Stimulated activated naive B cell treated with anti-CD40 and anti-IgM and Interleukin-4, amounts not matched to agents 10 μg/mL and 1 μg/mL and 100 μg/mL, for 72 hours (primary cell): ENCODE results near the gene LPCAT3.

Experiments used
- ATAC-seq, 2 donors: fragments of 150-1000 bp; cut with Tn5 transposase; replicated peaks; 2 replicates each; pipeline ENCODE4 v1.10.0; 2021; ENCODE audit warnings: moderate library complexity in 1 of 2
- DNase-seq: peaks from one replicate; pipeline ENCODE4 v3.0.0; 2021
- H3K27ac Mint-ChIP-seq: one replicate; pipeline ENCODE4 v1.8.0; 2022; ENCODE audit warnings: mild to moderate bottlenecking, mixed read lengths
- H3K27me3 Mint-ChIP-seq, 2 donors: one replicate each; pipeline ENCODE4 v1.8.0; 2022; ENCODE audit warnings: mixed read lengths in 2 of 2
- H3K36me3 Mint-ChIP-seq, 2 donors: one replicate each; pipeline ENCODE4 v1.8.0; 2022; ENCODE audit warnings: mixed read lengths in 2 of 2, mild to moderate bottlenecking in 1 of 2
- H3K4me1 Mint-ChIP-seq, 2 donors: one replicate each; pipeline ENCODE4 v1.8.0; 2022; ENCODE audit warnings: mixed read lengths in 2 of 2, mild to moderate bottlenecking in 1 of 2
- H3K4me3 Mint-ChIP-seq, 2 donors: one replicate each; pipeline ENCODE4 v1.8.0; 2022; ENCODE audit warnings: mild to moderate bottlenecking in 2 of 2, mixed read lengths in 2 of 2, moderate library complexity in 1 of 2
- H3K9me3 Mint-ChIP-seq, 2 donors: one replicate each; pipeline ENCODE4 v1.8.0; 2022; ENCODE audit warnings: mixed read lengths in 2 of 2, mild to moderate bottlenecking in 1 of 2

The LPCAT3 gene

DNA sequence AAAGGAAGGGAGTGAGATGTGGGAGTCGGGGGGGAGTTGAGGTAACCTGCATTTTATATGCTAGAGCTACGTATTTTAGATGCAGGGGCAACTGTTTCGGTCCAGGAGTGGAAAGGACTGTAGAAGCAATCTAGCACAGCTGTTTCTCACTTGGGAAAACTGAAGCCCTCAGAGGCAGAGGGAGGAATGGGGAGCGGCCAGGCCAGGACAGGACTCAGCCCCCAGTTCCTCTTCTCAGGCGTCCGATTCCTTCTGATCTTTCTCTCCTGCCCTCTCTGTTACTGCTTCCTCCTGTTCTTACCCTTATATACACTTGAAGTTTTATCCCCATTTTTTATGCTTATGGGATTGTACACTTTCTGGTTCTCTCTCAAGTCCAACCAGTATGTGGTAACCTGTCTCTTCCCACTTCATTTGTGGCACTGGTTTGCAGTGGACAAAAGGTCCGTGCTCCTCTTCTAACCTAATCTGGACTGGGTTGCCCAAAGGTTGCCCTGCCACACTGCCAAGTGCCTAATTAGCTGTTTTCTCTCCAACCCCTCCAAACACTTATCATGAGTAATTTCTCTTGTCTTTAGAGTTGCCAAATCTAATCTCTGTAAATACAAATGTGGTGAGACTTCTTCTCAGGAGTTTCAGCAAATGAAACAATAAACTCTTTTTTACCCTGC, 16.2 kb downstream of the LPCAT3 start:
- ATAC-seq (no peak), DNase-seq (no peak)
- Mint-ChIP-seq H3K27me3 (no peaks in the 10 kb centered on the region), H3K4me3 (no peak overlapping the region), H3K36me3 (peaks cover 22 to 33% of the 10 kb centered on the region in 2 donors), H3K4me1 (peaks cover 12 to 22% of the 10 kb centered on the region in 2 donors), H3K9me3 (no peaks in the 10 kb centered on the region), H3K27ac (no peak overlapping the region)

DNA sequence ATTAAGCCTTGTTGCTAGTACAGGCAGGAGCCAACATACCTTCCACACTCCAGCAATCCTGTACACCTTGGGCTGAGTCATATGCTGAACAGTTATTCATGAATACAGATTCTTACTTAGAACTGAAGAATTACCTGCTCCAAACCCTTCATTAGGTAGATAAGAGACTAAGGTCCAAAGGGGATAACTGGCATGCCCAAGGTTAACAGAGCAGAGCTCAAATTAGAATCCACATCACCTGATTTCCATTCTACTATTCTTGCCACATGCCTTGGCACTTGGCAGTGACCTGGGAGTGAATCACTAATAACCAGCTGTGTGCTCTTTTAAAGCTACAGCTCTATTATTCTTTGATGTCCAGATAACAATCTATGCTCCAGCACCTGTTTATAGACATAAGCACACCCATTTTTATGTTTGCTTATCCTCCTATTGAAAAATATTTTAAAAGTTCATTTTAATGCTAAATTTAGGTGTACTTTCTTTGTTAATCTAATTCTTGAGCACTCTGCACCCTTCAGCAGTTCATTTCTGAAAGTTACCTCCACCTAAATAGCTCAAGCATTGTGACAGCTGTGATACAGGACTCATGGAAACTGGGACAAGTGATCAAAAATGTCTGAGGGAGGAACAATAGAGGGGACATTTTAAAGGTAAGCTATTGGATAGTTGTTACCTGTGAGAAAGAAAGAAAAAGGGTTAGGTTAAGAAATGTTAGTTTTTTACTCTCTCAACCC, 19.4 kb downstream of the LPCAT3 start:
- ATAC-seq, result no peak
- Mint-ChIP-seq H3K9me3 (no peaks in the 10 kb centered on the region), H3K4me1 (peaks cover 6 to 13% of the 10 kb centered on the region in 2 donors), H3K27ac (no peak overlapping the region), H3K36me3 (peaks cover 30 to 44% of the 10 kb centered on the region in 2 donors), H3K27me3 (no peaks in the 10 kb centered on the region), H3K4me3 (no peak overlapping the region)
- DNase-seq, result no peak

DNA sequence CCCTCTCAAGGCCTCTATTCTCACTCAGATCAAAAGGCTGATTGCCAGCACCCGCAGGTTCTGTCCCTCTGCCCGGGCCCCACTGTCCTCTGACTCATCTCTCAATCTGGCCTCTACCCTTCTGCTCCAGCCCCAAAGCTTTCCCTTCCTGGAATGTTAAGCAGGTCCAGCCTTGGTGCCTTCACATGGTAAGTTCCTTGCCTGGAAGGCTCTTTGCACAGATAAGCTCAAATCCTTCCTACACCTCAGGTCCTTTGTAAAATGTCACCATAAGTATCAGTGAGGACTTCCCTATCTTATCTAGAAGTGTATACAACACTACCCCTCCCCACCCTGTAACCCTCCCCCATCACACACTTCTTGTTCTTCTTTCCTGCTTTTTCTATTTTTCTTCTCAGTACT, 22.2 kb downstream of the LPCAT3 start:
- H3K4me1 Mint-ChIP-seq, result peaks cover 5 to 6% of the 10 kb centered on the region in 2 donors
- H3K36me3 Mint-ChIP-seq, result peaks cover 19 to 39% of the 10 kb centered on the region in 2 donors
- no peaks in the 10 kb centered on the region for H3K9me3 Mint-ChIP-seq
- DNase-seq, result no peak
- no peak for ATAC-seq
- no peaks in the 10 kb centered on the region for H3K27me3 Mint-ChIP-seq
- no peak overlapping the region for H3K4me3 Mint-ChIP-seq
- no peak overlapping the region for H3K27ac Mint-ChIP-seq

DNA sequence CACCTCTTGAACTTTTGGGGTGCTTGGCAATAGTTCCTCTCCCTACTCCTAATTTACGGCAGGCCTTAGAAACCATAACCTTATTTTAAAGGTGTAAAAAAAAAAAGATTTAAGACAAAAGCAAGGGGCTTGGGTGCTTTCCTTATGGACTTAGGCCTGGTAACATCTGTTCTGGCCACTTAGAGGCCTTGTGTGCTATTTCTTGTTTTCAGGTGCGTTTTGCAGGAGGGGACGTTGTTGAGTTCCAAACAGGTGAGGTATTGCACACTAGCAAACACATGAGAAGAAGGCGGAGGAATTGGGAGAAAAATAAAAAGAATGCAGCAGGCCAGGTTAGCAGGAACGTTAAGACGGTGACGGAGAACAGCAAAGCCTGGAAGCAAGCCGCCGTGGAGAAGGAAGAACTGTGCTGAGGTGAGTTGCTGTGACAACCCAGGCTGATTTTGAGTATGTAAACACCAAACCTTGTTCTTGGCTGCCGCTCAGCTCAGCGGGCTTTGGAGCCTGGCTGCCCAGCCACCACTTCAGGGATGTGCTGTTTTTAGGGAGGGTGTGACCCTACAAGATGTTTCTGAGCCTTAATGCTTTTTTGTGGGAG, 30.2 kb downstream of the LPCAT3 start:
- Mint-ChIP-seq H3K4me1 (no peaks in the 10 kb centered on the region), H3K27ac (no peak overlapping the region), H3K36me3 (peaks cover 22 to 28% of the 10 kb centered on the region in 2 donors), H3K27me3 (no peaks in the 10 kb centered on the region), H3K9me3 (no peaks in the 10 kb centered on the region), H3K4me3 (no peak overlapping the region)
- ATAC-seq, result no peak
- no peak for DNase-seq

DNA sequence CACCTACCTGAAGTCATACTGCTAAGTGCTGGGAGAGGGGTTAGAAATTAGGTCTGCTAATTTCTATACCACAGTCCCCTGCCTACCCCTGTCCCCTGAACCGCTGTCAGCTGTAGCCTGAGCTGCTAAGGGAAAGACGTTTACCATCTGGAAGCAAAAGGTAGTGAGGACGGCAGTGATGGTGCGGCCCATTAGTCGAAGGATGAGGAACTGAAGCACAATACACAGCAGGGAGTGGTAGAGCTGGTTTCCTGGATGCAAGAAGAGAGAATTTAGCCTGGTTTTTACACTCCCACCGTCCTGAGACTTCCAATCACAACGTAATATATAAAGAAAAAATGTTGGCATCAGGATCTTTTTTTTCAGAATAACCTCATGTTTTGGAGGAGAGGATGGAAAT, 35.7 kb downstream of the LPCAT3 start:
- no peak for ATAC-seq
- no peaks in the 10 kb centered on the region for H3K27me3 Mint-ChIP-seq
- no peaks in the 10 kb centered on the region for H3K9me3 Mint-ChIP-seq
- no peak for DNase-seq
- peaks cover 32 to 52% of the 10 kb centered on the region in 2 donors for H3K36me3 Mint-ChIP-seq
- H3K4me1 Mint-ChIP-seq, result peaks cover 3 to 4% of the 10 kb centered on the region in 2 donors
- H3K27ac Mint-ChIP-seq, result peak overlapping the region; percentile 66
- no peak overlapping the region for H3K4me3 Mint-ChIP-seq

DNA sequence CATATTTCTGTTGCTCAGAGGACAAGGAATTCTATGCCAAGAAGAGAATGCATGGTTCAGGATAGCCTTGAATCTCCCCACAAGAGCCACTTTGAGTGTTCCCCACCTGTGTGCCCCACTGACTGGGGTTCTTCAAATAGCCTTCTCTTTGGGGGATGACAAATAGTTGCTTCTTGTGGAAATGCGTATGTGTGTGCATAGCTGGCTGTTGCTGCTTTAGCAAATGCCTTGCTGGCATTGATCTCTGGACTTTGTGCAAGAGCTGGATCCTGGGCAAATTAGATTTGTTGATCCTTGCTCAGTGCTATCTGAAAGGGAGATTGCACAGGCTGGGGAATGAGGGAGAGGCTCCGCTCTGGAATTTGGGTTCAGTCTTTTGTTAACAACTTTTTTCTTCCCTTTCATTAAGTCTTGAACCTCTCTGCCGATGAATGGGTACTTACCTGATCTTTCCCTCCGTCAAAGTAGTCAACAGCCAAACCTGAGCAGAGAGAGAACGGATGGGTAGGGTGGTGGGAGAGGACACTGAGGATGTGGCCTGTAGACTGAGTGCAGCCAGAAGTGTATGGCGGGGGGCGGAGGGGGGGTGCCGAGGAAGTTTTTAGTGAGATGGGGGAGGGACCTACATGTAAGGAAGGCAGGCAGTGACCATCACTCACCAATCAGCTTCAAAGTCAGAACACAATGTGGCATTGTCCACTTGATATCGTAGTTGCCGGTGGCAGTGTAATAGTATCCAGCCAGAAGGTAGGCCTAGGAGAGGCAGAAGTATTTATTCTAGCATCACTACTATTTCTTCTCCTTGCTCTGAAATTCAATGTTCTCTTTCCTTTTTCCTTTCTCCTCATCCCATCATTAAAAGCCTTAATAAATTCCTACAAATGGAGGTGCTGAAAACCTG, 36.9 kb downstream of the LPCAT3 start:
- Mint-ChIP-seq H3K27ac (peak overlapping the region; percentile 38), H3K4me1 (peaks cover 5 to 7% of the 10 kb centered on the region in 2 donors), H3K36me3 (peaks cover 40 to 57% of the 10 kb centered on the region in 2 donors), H3K27me3 (no peaks in the 10 kb centered on the region), H3K9me3 (no peaks in the 10 kb centered on the region), H3K4me3 (no peak overlapping the region)
- ATAC-seq (no peak), DNase-seq (no peak)

DNA sequence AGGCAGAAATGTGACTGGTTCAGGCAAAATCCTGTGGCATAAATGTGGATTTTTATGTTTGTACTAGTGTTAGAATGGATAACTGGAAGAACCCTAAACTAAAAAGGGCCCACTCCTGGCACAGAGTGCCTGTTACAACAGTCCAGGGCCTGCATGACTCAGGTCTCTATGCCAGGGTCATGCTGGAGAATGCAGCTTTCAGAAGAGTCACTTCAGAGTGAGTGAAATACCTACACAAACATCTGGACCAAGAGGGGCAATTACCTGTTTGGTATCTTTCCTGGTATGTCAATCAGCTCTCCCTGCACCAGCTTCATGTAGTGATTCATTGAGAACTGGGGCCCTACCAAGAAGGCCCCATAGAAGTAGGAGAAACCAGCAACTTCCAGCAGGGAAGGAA, 37.5 kb downstream of the LPCAT3 start:
- Mint-ChIP-seq H3K27me3 (no peaks in the 10 kb centered on the region), H3K4me3 (no peak overlapping the region), H3K27ac (no peak overlapping the region), H3K36me3 (peaks cover 41 to 57% of the 10 kb centered on the region in 2 donors), H3K4me1 (peaks cover 11% of the 10 kb centered on the region in 2 donors), H3K9me3 (no peaks in the 10 kb centered on the region)
- ATAC-seq (no peak), DNase-seq (no peak)

DNA sequence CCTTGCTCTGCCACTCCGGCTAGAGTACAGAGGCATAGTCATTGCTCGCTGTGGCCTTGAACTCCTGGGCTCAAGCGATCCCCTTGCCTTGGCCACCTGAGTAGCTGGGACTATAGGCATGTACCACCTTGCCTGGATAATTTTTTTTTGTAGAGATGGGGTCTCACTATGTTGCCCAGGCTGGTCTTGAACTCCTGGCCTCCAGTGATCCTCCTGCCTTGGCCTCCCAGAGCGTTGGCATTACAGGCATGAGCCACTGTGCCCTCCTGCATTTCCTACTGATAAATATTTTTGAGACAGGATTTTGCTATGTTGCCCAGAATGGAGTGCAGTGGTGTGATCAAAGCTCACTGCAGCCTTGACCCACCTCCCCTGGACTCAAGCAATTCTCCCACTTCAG, 38.2 kb downstream of the LPCAT3 start:
- Mint-ChIP-seq H3K9me3 (no peaks in the 10 kb centered on the region), H3K27me3 (no peaks in the 10 kb centered on the region), H3K27ac (no peak overlapping the region), H3K4me1 (peaks cover 12 to 17% of the 10 kb centered on the region in 2 donors), H3K36me3 (peaks cover 43 to 60% of the 10 kb centered on the region in 2 donors), H3K4me3 (no peak overlapping the region)
- ATAC-seq (no peak), DNase-seq (no peak)

DNA sequence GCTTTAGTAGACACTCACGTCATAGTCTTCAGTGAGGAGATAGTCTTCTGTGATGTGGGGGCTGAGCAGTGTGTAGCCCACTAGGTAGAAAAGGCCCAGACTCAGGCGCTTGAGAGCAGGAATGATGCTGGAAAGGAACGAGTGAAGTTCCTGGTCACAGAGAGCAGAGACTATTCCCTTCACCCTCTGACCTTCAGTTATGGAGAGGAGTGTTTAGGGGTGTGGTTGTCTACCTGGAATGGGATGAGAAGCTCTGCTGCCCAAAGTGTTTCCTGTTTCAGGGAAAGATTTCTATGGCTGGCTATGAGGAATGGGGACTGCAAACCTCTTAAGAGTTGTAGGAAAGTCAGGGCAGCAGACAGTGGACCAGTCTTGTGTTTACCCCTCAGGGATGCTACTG, 38.8 kb downstream of the LPCAT3 start:
- Mint-ChIP-seq H3K36me3 (peaks cover 44 to 62% of the 10 kb centered on the region in 2 donors), H3K4me1 (peaks cover 12 to 23% of the 10 kb centered on the region in 2 donors), H3K27ac (no peak overlapping the region), H3K4me3 (no peak overlapping the region), H3K9me3 (no peaks in the 10 kb centered on the region), H3K27me3 (no peaks in the 10 kb centered on the region)
- DNase-seq (no peak), ATAC-seq (no peak)

DNA sequence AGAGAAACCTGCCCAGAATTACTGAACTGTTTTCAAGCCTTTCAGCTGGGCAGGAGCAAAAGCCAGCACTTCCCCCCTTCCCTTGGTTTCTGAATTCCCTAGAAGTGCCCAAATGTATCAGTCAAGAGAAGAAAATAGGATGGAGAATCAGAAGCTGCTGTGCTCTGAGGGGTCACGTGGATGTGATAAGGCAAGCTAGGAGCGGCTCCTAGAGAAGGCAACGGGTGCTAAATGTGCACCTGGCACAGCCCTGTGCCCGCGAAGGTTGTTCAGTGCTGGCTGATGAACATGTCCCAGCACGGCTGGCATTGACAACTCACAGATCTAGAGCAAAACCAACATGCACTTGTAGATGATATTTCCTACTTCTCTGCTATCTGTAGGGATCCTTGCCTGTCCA, 39.3 kb downstream of the LPCAT3 start:
- H3K4me1 Mint-ChIP-seq, result peaks cover 12 to 24% of the 10 kb centered on the region in 2 donors
- peaks cover 44 to 63% of the 10 kb centered on the region in 2 donors for H3K36me3 Mint-ChIP-seq
- no peak for DNase-seq
- H3K27me3 Mint-ChIP-seq, result no peaks in the 10 kb centered on the region
- no peak for ATAC-seq
- peak overlapping the region; percentile 53 for H3K27ac Mint-ChIP-seq
- H3K9me3 Mint-ChIP-seq, result no peaks in the 10 kb centered on the region
- H3K4me3 Mint-ChIP-seq, result no peak overlapping the region

DNA sequence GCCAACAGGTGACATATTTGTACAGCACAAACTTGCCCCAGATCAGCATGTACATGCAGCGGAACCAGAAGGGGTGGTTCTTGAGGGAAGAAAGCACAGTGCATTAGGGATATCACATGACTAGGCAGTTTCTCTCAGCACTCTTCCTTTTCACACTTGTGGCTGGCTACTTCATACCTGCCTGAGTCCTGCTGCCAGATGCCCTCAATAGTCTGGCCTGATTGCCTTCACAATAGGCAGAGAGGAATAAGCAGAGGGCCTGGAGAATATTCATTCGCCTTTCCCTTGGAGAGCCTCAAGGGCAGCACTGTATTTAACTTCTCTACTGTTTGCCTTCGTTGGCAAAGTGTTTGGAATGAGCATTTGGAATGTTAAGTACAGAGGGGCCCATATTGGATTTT, 39.7 kb downstream of the LPCAT3 start:
- DNase-seq, result no peak
- Mint-ChIP-seq H3K4me1 (peaks cover 15 to 27% of the 10 kb centered on the region in 2 donors), H3K27me3 (no peaks in the 10 kb centered on the region), H3K4me3 (no peak overlapping the region), H3K9me3 (no peaks in the 10 kb centered on the region), H3K27ac (peak overlapping the region; percentile 53), H3K36me3 (peaks cover 45 to 67% of the 10 kb centered on the region in 2 donors)
- ATAC-seq, result no peak

DNA sequence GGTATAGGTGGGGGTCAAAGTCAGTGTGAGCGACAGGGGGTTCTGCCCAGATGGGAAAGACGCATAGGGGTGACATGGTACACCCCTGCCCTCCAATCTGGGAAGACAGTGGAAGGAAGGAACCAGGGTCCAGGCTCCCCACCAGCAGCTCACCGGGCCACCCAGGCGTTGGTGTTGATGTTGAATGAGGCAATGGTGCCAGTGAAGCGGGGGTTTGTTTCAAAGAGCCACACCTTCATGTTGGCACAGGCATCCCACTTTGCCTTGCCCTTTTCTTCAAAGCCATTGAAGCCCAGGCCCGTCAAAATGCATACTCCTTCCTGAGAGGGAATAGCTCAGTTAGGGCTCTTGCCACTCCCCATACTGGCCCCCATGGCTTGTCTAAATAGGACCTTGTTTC, 40.1 kb downstream of the LPCAT3 start:
- no peaks in the 10 kb centered on the region for H3K9me3 Mint-ChIP-seq
- peak overlapping the region; percentile 59 for H3K27ac Mint-ChIP-seq
- DNase-seq, result no peak
- peaks cover 18 to 32% of the 10 kb centered on the region in 2 donors for H3K4me1 Mint-ChIP-seq
- H3K27me3 Mint-ChIP-seq, result no peaks in the 10 kb centered on the region
- peaks cover 43 to 68% of the 10 kb centered on the region in 2 donors for H3K36me3 Mint-ChIP-seq
- H3K4me3 Mint-ChIP-seq, result no peak overlapping the region
- no peak for ATAC-seq

DNA sequence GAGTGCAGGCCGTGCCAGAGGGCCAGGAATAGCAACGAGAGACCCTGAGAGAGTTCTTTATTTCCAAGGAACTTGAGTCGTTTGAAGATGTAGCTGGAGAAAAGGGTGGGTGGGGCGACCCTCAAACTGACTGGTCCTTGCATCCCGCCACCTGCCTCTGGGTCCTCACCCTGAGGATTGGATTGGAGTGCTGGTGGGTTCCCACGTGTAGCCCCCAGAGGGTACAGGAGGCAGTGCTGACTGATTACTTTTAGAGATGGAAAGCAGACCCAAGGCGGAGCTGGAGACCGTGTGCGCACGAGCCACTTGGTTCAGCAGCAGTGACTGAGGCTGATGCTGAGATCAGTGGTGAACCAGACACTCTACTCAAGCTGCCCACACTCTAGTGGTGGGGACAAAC, 40.6 kb downstream of the LPCAT3 start:
- Mint-ChIP-seq H3K27me3 (no peaks in the 10 kb centered on the region), H3K9me3 (no peaks in the 10 kb centered on the region), H3K4me3 (no peak overlapping the region), H3K27ac (peak overlapping the region; percentile 49), H3K4me1 (peaks cover 20 to 37% of the 10 kb centered on the region in 2 donors), H3K36me3 (peaks cover 43 to 70% of the 10 kb centered on the region in 2 donors)
- no peak for ATAC-seq
- no peak for DNase-seq
